ENCODE measurements around the gene ZNF200. TPM values are rescaled to one million over a fixed set of nuclear protein-coding genes. Genes with fewer than 3 reads are reported as not detected.

The ZNF200 gene
- 5.2 and 8.3 TPM in 2 replicates for total RNA-seq

GRCh38 chr16:3234857-3235561, at the start of gene ZNF200:
TSS of gene ZNF200 (minus strand) at chr16:3235158. CDS start at chr16:3233755, 1,403 bp downstream.

DNA sequence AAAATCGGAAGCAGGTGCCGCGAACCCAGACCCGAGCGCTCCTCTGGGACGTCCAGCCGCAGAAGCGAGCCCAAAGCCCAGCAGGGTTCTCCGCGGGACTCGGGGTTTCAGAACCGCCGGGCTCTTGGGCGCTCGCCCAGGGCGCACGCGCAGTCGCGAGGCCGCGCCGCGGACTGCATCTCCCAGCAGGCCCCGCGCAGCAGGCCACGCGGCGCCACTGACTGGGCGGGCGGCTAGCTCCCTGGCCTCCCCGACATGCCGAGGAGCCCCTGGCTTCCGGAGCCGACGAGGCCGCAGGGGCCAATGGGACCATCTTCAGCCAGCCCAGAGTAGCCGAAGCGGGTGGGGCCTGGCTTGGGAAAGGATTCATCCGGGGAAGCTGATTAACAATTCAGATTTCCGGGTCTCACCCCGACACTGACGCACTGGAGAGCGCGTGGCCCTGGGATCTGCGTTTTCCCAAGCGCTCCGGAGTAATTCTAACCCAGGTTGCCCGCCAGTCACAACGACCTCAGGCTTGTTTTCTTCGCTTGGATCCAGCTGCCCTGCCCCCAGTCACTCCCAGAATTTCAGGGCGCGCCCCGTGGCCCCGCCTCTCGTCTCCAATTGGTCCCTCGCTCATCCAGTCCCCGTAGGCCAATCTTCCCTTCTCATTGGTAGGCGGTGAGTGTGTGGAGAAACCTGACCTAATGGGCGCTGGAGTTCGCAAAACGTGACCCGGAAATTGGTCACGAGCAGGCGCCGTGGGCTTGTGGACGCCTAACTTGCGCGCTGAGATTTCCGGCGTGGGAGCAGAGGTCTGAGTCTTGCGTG, 48.0 kb upstream of the ZNF200 start, which contains the start of gene ZNF263:
TSS of gene ZNF263 (plus strand) at position 762 of the 813 bp plus-strand sequence. CDS start 328 bp downstream, outside the sequence.

DNA sequence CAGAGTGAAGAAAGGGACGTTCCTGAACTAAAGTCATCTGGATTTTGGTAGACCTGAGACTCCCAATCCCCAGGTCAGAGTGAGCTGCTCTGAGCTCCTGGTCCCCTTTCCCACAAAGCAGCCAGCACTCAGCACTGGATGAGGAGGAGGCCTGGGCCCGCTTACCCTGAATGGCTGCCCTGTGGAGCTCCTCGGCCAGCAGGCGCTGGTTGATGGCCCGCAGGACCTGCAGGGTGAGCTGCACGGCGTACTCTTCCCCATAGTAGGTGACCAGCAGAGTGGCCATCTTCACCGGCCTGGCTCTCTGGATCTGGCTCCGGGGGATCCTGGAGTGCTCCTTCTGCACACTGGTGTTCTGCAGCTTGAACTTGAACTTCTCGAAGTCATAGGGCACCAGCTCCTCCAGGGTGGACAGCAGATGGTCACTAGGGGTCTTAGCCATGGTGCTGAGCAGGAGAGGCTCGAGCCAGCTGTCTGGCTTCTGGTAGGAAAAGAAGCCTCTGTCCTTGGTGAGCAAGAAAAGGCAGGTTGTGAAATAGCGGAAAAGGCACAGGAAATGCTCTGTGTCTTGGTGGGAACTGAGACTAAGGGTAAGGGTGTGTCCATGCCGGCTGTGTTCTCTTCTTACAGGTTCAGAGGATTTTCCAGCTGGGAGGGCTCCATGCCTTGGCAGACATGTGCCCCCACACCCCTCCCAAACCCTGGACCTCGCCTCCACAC, 21.3 kb upstream of the ZNF200 start, which contains the start of gene MEFV:
TSS of gene MEFV (minus strand) at position 488 of the 720 bp plus-strand sequence. CDS start at position 442, 46 bp downstream.

DNA sequence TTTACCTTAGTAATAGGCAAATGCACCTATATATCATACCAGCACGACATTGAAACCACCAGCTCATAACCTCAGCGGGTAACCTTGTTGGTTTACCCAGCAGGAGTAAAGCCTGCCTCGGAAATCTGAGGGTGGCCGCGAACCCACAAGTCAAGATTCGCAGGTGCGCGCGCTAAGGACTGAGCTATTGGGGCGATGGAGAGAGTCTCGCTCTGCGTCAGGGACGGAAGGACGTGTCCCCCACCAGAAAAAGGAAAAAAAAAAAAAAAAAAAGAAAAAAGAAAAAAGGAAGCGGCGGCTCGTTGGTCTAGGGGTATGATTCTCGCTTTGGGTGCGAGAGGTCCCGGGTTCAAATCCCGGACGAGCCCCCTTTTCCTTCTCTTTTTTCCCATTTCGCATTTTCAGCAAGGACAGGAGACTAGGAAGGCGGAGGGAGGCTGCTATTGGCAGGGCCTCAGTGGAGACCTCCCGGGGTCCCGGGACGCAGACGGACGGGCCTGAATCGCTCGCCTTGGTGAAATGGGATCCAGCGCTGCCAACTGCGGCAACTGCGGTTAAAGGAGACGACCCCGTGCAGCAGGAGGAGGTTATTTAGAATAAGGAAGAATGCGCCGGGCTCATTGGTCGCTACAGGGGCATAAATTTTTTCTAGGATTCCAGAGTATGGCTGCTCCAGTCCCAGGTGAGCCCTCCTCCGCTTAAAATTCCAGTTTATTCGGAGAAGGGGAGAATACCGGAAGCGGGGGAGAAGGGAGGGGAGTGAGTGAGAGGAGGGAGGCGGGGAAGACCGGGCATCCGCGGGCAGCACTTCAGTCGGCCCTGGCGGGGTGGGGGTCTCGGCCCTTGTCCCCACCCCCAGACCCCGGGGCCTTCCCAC, 46.9 kb downstream of the ZNF200 start, which contains the start of gene OR1F1:
TSS of gene OR1F1 (plus strand) at position 407 of the 877 bp plus-strand sequence.

Other genes starting within 250 kb of the ZNF200 start
- gene CLDN9, start 222.2 kb downstream of the ZNF200 start, total RNA-seq, result not detected in 2 replicates
- gene CLDN6, start 217.0 kb downstream of the ZNF200 start, total RNA-seq, result not detected in 2 replicates
- 52.3 and 76.3 TPM in 2 replicates for gene TNFRSF12A, start 214.8 kb downstream of the ZNF200 start, total RNA-seq
- 21.2 and 25.1 TPM in 2 replicates for gene HCFC1R1, start 211.2 kb downstream of the ZNF200 start, total RNA-seq
- gene THOC6, start 211.1 kb downstream of the ZNF200 start, total RNA-seq, result 17.3 and 20.0 TPM in 2 replicates
- gene BICDL2, start 198.2 kb downstream of the ZNF200 start, total RNA-seq, result 0.15 and 0.25 TPM in 2 replicates
- not detected in 2 replicates for gene MMP25, start 188.6 kb downstream of the ZNF200 start, total RNA-seq
- gene IL32, start 169.5 kb downstream of the ZNF200 start, total RNA-seq, result 20.7 and 26.7 TPM in 2 replicates
- gene ZSCAN10, start 135.9 kb downstream of the ZNF200 start, total RNA-seq, result not detected in 2 replicates
- 11.3 and 11.6 TPM in 2 replicates for gene ZNF205, start 122.6 kb downstream of the ZNF200 start, total RNA-seq
- 7.8 and 11.2 TPM in 2 replicates for gene ZNF213, start 100.1 kb downstream of the ZNF200 start, total RNA-seq
- gene OR1F1, start 47.0 kb downstream of the ZNF200 start, total RNA-seq, result not detected in 2 replicates
- 0.15 TPM in 1 of 2 replicates, not detected in the other for gene MEFV, start 21.5 kb upstream of the ZNF200 start, total RNA-seq
- gene ZNF263, start 48.3 kb upstream of the ZNF200 start, total RNA-seq, result 30.3 and 32.1 TPM in 2 replicates
- 1.8 and 4.1 TPM in 2 replicates for gene TIGD7, start 70.3 kb upstream of the ZNF200 start, total RNA-seq
- 10.9 and 19.3 TPM in 2 replicates for gene ZNF75A, start 70.3 kb upstream of the ZNF200 start, total RNA-seq
- 0.12 TPM in 1 of 2 replicates, not detected in the other for gene OR2C1, start 120.7 kb upstream of the ZNF200 start, total RNA-seq
- gene ZSCAN32, start 165.8 kb upstream of the ZNF200 start, total RNA-seq, result 7.8 and 9.2 TPM in 2 replicates
- gene ZNF174, start 166.1 kb upstream of the ZNF200 start, total RNA-seq, result 9.9 and 11.8 TPM in 2 replicates
- gene ZNF597, start 208.3 kb upstream of the ZNF200 start, total RNA-seq, result 1.7 and 2.0 TPM in 2 replicates
- 24.1 and 31.1 TPM in 2 replicates for gene NAA60, start 208.5 kb upstream of the ZNF200 start, total RNA-seq